NCI-H2107 (cell line): ENCODE data around the gene HOXA9.
A peak's percentile ranks its signal among the peaks of the same experiment; 100 is the strongest.

Experiments
- DNase-seq: peaks from one replicate; lab custom pipeline; 2025; lab: John Stamatoyannopoulos, UW

The HOXA9 gene

GRCh38 chr7:27141137-27141922 is 24.0 kb downstream of the HOXA9 start:
- DNase-seq = no peak

- DNase-seq = no peak
Measured at GRCh38 chr7:27140126-27140857, 25.0 kb downstream of the HOXA9 start.

GRCh38 chr7:27139334-27140125 is 25.8 kb downstream of the HOXA9 start:
- DNase-seq = no peak

GRCh38 chr7:27138985-27139333 is 26.4 kb downstream of the HOXA9 start:
- no peak for DNase-seq

- no peak for DNase-seq
Measured at GRCh38 chr7:27138472-27138871, 26.9 kb downstream of the HOXA9 start.

- no peak for DNase-seq
Measured at GRCh38 chr7:27137640-27138315, 27.6 kb downstream of the HOXA9 start.

- DNase-seq = no peak
Measured at GRCh38 chr7:27134392-27134791, 30.9 kb downstream of the HOXA9 start.

- DNase-seq = no peak
Measured at GRCh38 chr7:27133409-27134231, 31.7 kb downstream of the HOXA9 start.

- no peak for DNase-seq
Measured at GRCh38 chr7:27132978-27133377, 32.4 kb downstream of the HOXA9 start.

GRCh38 chr7:27132214-27132613 is 33.1 kb downstream of the HOXA9 start:
- DNase-seq = no peak

- DNase-seq = no peak
Measured at GRCh38 chr7:27131390-27131819, 33.9 kb downstream of the HOXA9 start.

- DNase-seq = peak; percentile 16
Measured at GRCh38 chr7:27130540-27131389, 34.6 kb downstream of the HOXA9 start, which contains the start of gene HOXA4. TSS of gene HOXA4 (minus strand) at chr7:27130757. CDS start at chr7:27130733, 24 bp downstream.

GRCh38 chr7:27129729-27130539 is 35.4 kb downstream of the HOXA9 start:
- DNase-seq = no peak

- no peak for DNase-seq
Measured at GRCh38 chr7:27128776-27129728, 36.3 kb downstream of the HOXA9 start.

- DNase-seq = no peak
Measured at GRCh38 chr7:27128034-27128433, 37.3 kb downstream of the HOXA9 start.

GRCh38 chr7:27126596-27127327 is 38.6 kb downstream of the HOXA9 start:
- DNase-seq = no peak

GRCh38 chr7:27125986-27126394 is 39.3 kb downstream of the HOXA9 start:
- no peak for DNase-seq
